Prostate gland (tissue), 2 donors: ENCODE measurements around the gene OR2H2.

Source experiments
- POLR2A ChIP-seq: fragments of 450-650 bp; IDR thresholded peaks from one replicate; pipeline ENCODE4 v1.6.1; 2016; ENCODE audit warnings: antibody characterized with exemption, mild to moderate bottlenecking
- POLR2AphosphoS5 ChIP-seq: sonication (generic); formaldehyde crosslinking; IDR thresholded peaks from one replicate; pipeline ENCODE4 v1.6.1; 2017; ENCODE audit warnings: antibody characterized with exemption
- TF ChIP-seq, protein P1 (sequence below), 4 experiments: fragments of 200-600 bp in 2 of 4; fragments of 450-650 bp in 2 of 4; sonication (generic) in 2 of 4; IDR thresholded peaks; 1 replicate in 3 of 4; 2 replicates in 1 of 4; pipeline ENCODE4 v1.5.1; 2016 to 2019; ENCODE audit warnings: antibody characterized with exemption in 4 of 4, mild to moderate bottlenecking in 2 of 4, moderate library complexity in 2 of 4

DNA sequence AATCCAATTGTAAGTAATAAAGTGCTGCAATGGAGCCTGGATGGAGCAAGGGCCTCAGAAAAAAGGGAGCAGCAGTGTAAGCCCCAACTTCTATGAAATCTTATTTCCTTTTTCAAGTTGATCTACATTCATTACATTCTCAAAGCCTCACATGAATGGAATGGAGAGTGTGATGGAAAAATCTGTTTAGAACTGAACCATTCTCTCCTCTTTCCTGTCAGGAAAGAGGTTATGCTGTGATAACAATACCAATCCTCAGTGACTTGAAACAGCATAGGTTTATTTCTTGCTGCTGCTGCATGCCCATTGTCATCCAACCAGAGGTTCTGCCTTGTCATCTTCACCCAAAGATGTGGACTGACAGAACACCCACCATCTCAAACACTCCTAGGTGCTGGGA is 8.9 kb upstream of the OR2H2 start:
- TF ChIP-seq POLR2A (no peak), POLR2AphosphoS5 (no peak)
- TF ChIP-seq, protein P1, sequence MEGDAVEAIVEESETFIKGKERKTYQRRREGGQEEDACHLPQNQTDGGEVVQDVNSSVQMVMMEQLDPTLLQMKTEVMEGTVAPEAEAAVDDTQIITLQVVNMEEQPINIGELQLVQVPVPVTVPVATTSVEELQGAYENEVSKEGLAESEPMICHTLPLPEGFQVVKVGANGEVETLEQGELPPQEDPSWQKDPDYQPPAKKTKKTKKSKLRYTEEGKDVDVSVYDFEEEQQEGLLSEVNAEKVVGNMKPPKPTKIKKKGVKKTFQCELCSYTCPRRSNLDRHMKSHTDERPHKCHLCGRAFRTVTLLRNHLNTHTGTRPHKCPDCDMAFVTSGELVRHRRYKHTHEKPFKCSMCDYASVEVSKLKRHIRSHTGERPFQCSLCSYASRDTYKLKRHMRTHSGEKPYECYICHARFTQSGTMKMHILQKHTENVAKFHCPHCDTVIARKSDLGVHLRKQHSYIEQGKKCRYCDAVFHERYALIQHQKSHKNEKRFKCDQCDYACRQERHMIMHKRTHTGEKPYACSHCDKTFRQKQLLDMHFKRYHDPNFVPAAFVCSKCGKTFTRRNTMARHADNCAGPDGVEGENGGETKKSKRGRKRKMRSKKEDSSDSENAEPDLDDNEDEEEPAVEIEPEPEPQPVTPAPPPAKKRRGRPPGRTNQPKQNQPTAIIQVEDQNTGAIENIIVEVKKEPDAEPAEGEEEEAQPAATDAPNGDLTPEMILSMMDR (IDR thresholded peaks at IDR 0.05), result no peak
